Fibroblast of lung (primary cell): ENCODE results near the gene PTCSC3.

ENCODE experiments used
- EZH2 ChIP-seq: IDR thresholded peaks from 2 replicates; pipeline ENCODE4 v1.5.1; 2012; ENCODE audit warnings: low read length, control low read depth, mild to moderate bottlenecking; ENCODE audit errors: missing control alignments
- TF ChIP-seq, protein P1 (sequence below), 2 donors: IDR thresholded peaks in 1 of 2; conservative IDR thresholded peaks in 1 of 2; 1 replicate in 1 of 2; 2 replicates in 1 of 2; pipeline ENCODE4 v1.5.1; 2011 to 2012; ENCODE audit warnings: low read length in 2 of 2, control low read depth in 1 of 2, inconsistent platforms in 1 of 2, low read depth in 1 of 2, mild to moderate bottlenecking in 1 of 2

DNA sequence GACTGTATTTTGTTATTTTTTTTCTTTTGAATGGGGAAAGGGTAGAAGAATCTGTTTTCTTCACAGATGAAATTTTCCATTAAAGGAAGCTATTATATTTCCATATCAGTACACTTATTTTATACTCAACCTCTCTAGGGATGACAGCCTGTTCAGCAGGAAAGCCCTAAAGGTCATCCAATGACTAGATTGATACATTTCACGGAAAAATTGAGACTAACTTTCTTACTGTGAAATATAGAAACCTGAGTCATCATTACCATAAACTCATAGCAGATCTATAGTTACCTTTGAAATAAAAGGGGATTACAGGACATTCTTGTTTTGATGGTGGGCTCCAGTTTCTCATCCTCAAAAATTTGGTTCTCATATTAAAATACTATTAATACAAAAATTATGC lies 36.1 kb upstream of the PTCSC3 start:
- TF ChIP-seq, protein P1, sequence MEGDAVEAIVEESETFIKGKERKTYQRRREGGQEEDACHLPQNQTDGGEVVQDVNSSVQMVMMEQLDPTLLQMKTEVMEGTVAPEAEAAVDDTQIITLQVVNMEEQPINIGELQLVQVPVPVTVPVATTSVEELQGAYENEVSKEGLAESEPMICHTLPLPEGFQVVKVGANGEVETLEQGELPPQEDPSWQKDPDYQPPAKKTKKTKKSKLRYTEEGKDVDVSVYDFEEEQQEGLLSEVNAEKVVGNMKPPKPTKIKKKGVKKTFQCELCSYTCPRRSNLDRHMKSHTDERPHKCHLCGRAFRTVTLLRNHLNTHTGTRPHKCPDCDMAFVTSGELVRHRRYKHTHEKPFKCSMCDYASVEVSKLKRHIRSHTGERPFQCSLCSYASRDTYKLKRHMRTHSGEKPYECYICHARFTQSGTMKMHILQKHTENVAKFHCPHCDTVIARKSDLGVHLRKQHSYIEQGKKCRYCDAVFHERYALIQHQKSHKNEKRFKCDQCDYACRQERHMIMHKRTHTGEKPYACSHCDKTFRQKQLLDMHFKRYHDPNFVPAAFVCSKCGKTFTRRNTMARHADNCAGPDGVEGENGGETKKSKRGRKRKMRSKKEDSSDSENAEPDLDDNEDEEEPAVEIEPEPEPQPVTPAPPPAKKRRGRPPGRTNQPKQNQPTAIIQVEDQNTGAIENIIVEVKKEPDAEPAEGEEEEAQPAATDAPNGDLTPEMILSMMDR (conservative IDR thresholded peaks at IDR 0.05 in 1 of 2, IDR thresholded peaks at IDR 0.05 in 1 of 2; ENCODE audit: low read depth in 1 of 2, low read length in 2 of 2), result no peak
- no peak for TF ChIP-seq EZH2
